Measurements from ENCODE around the gene NR3C2. TPM values are rescaled to one million over a fixed set of nuclear protein-coding genes. Genes with fewer than 3 reads are reported as not detected.

The NR3C2 gene
- total RNA-seq, 1 experiment from 2014 or later, result 0.26 TPM

GRCh38 chr4:148332486-148332885 is 109.7 kb downstream of the NR3C2 start:
- no peak overlapping the region for H3K4me3 ChIP-seq (ENCODE audit: low read depth in 2 of 2, low read length in 2 of 2)
- in situ Hi-C loops (cut with HindIII; ENCODE audit: low pct_unique_long_range_greater_than_20kb, low sequenced_read_pairs), result no loop called here
- ChIA-PET CTCF (no interaction called here), POLR2A (no interaction called here)
- no peaks in the 10 kb centered on the region for H3K9me3 ChIP-seq (ENCODE audit: control insufficient read depth, insufficient read depth, low read depth, low read length)
- H3K36me3 ChIP-seq (ENCODE audit: control insufficient read depth, insufficient read depth, low read length), result no peaks in the 10 kb centered on the region
- DNase-seq (ENCODE audit: low read depth, low spot score), result no peak
- BruUV-seq (replicated peaks), result no TSS peak
- no peak overlapping the region for H3K27ac ChIP-seq (ENCODE audit: low read length)
- TF ChIP-seq CTCF (IDR thresholded peaks at IDR 0.05), result no peak
- no peak for TF ChIP-seq POLR2AphosphoS5 (IDR thresholded peaks at IDR 0.05; ENCODE audit: low read depth, low read length)
- TF ChIP-seq REST (IDR thresholded peaks at IDR 0.05; ENCODE audit: insufficient read depth in 1 of 2, low read depth in 2 of 2, low read length in 1 of 2), result no peak
- no peak for TF ChIP-seq SIN3A (IDR thresholded peaks at IDR 0.05; ENCODE audit: borderline replicate concordance, insufficient read depth, low read depth, low read length)
- TF ChIP-seq TCF7L2 (IDR thresholded peaks at IDR 0.05; ENCODE audit: low read depth, low read length), result no peak
- no peaks in the 10 kb centered on the region for H3K4me1 ChIP-seq (ENCODE audit: control insufficient read depth, insufficient read depth, low read length)
- ATAC-seq, result no peak
- intact Hi-C loops (cut with micrococcal nuclease; ENCODE audit: unreplicated experiment), result no loop called here
- H3K27me3 ChIP-seq (ENCODE audit: control insufficient read depth, insufficient read depth, low read length), result no peaks in the 10 kb centered on the region

- no peak for DNase-seq (ENCODE audit: low read depth, low spot score)
- Histone ChIP-seq H3K4me1 (ENCODE audit: control insufficient read depth, insufficient read depth, low read length) (no peaks in the 10 kb centered on the region), H3K27ac (ENCODE audit: low read length) (no peak overlapping the region), H3K9me3 (ENCODE audit: control insufficient read depth, insufficient read depth, low read depth, low read length) (no peaks in the 10 kb centered on the region), H3K4me3 (ENCODE audit: low read depth in 2 of 2, low read length in 2 of 2) (no peak overlapping the region), H3K27me3 (ENCODE audit: control insufficient read depth, insufficient read depth, low read length) (no peaks in the 10 kb centered on the region), H3K36me3 (ENCODE audit: control insufficient read depth, insufficient read depth, low read length) (no peaks in the 10 kb centered on the region)
- ChIA-PET POLR2A (no interaction called here), CTCF (no interaction called here)
- no peak for ATAC-seq
- intact Hi-C loops (cut with micrococcal nuclease; ENCODE audit: unreplicated experiment), result no loop called here
- in situ Hi-C loops (cut with HindIII; ENCODE audit: low pct_unique_long_range_greater_than_20kb, low sequenced_read_pairs), result no loop called here
- no TSS peak for BruUV-seq (replicated peaks)
- no peak for TF ChIP-seq POLR2AphosphoS5 (IDR thresholded peaks at IDR 0.05; ENCODE audit: low read depth, low read length)
- TF ChIP-seq SIN3A (IDR thresholded peaks at IDR 0.05; ENCODE audit: borderline replicate concordance, insufficient read depth, low read depth, low read length), result no peak
- no peak for TF ChIP-seq TCF7L2 (IDR thresholded peaks at IDR 0.05; ENCODE audit: low read depth, low read length)
- no peak for TF ChIP-seq CTCF (IDR thresholded peaks at IDR 0.05)
- TF ChIP-seq REST (IDR thresholded peaks at IDR 0.05; ENCODE audit: insufficient read depth in 1 of 2, low read depth in 2 of 2, low read length in 1 of 2), result no peak
Observed at GRCh38 chr4:148330724-148331123, 111.5 kb downstream of the NR3C2 start.

All from Panc1 (cell line).